K562 (cell line): ENCODE results near the gene GPR162. TPM values are rescaled to one million over a fixed set of nuclear protein-coding genes. Genes with fewer than 3 reads are reported as not detected.

Experiments used
- ATAC-seq: fragments of 200-7000 bp; cut with Tn5 transposase; 3 replicates; pipeline ENCODE4 v1.9.1; 2020; ENCODE audit warnings: moderate library complexity
- BruUV-seq: library from RNA; stranded (reverse); fragments of 400-500 nt; replicated peaks from 2 replicates; lab custom pipeline; 2021; lab: Mats Ljungman, UMichigan
- CTCF ChIA-PET: fragments of 300-600 bp; formaldehyde crosslinking; extraction: SDS; loops from one replicate; lab custom pipeline; 2021; ENCODE audit warnings: low intra/inter-chr PET ratio; lab: Yijun Ruan, JAX
- POLR2A ChIA-PET: fragments of 300-600, 350-650 bp; sonication (Branson Sonifier 250); formaldehyde crosslinking; extraction: SDS; loops from one replicate; lab custom pipeline; 2021; ENCODE audit warnings: antibody characterized with exemption, inconsistent platforms; lab: Yijun Ruan, JAX
- DNase-seq, 4 experiments: peaks; one replicate each; pipeline versions ENCODE4 v3.0.0 to v3.0.0-alpha.2; 2011 to 2018; ENCODE audit warnings: low spot score in 3 of 4, mixed read lengths in 3 of 4; ENCODE audit errors: extremely low read depth in 1 of 4
- FAIRE-seq: peaks from 2 replicates; lab custom pipeline; 2011; peaks lifted over from hg19 to GRCh38; lab: Jason Lieb, UNC
- H2AFZ ChIP-seq: 2 replicates; pipeline ENCODE4 v1.6.0; 2011; ENCODE audit warnings: low read depth, low read length, control low read depth, inconsistent platforms
- H3K27ac ChIP-seq: fragments of 200-600 bp; 3 replicates; pipeline ENCODE4 v1.8.0; 2011; ENCODE audit warnings: low read depth, mild to moderate bottlenecking, control low read depth, inconsistent platforms, low read length, moderate library complexity, mixed read lengths; ENCODE audit errors: extremely low read depth
- H3K27me3 ChIP-seq, 2 experiments: fragments of 300-600 bp in 1 of 2; 2 replicates in 1 of 2; 3 replicates in 1 of 2; pipeline versions ENCODE4 v1.6.0 to v1.8.0; 2011; ENCODE audit warnings: inconsistent platforms in 2 of 2, low read length in 2 of 2, mild to moderate bottlenecking in 1 of 2, mixed read lengths in 1 of 2, moderate library complexity in 1 of 2; ENCODE audit not compliant: control insufficient read depth in 2 of 2, insufficient read depth in 2 of 2
- H3K36me3 ChIP-seq: fragments of 300-600 bp; 3 replicates; pipeline ENCODE4 v1.8.0; 2011; ENCODE audit warnings: mild to moderate bottlenecking, low read length, inconsistent platforms; ENCODE audit not compliant: control insufficient read depth, insufficient read depth
- H3K4me1 ChIP-seq, 2 experiments: fragments of 200-600 bp in 1 of 2; replicated peaks in 1 of 2; 2 replicates in 1 of 2; 3 replicates in 1 of 2; pipeline versions ENCODE4 v1.5.1 to v1.8.0; 2011; ENCODE audit warnings: inconsistent platforms in 2 of 2, low read length in 2 of 2, mild to moderate bottlenecking in 1 of 2, mixed read lengths in 1 of 2, moderate library complexity in 1 of 2; ENCODE audit not compliant: control insufficient read depth in 2 of 2, insufficient read depth in 2 of 2
- H3K4me2 ChIP-seq: 2 replicates; pipeline ENCODE4 v1.6.1; 2011; ENCODE audit warnings: low read length, control low read depth, inconsistent platforms, mixed read lengths; ENCODE audit not compliant: insufficient read depth
- H3K4me3 ChIP-seq: fragments of 200-600 bp; sonication (generic), shearing (Covaris generic); 2 replicates; pipeline ENCODE4 v1.5.1; 2016; ENCODE audit warnings: control low read depth, inconsistent platforms
- H3K79me2 ChIP-seq: fragments of 200-600 bp; 3 replicates; pipeline ENCODE4 v1.8.0; 2011; ENCODE audit warnings: low read length, inconsistent platforms; ENCODE audit not compliant: control insufficient read depth, insufficient read depth
- H3K9ac ChIP-seq, 2 experiments: 2 replicates each; pipeline versions ENCODE4 v1.6.0 to v1.6.1; 2011; ENCODE audit warnings: low read depth in 2 of 2, low read length in 2 of 2, control low read depth in 1 of 2, inconsistent platforms in 1 of 2, mild to moderate bottlenecking in 1 of 2, mixed read lengths in 1 of 2; ENCODE audit not compliant: insufficient read depth in 1 of 2
- H3K9me1 ChIP-seq: one replicate; pipeline ENCODE4 v1.6.0; 2011; ENCODE audit warnings: inconsistent platforms, mild to moderate bottlenecking, low read length, moderate library complexity; ENCODE audit not compliant: control insufficient read depth, insufficient read depth
- H3K9me3 ChIP-seq: replicated peaks from 2 replicates; pipeline ENCODE4 v1.5.1; 2011; ENCODE audit warnings: low read depth, low read length, inconsistent platforms; ENCODE audit not compliant: control insufficient read depth, insufficient read depth
- H4K20me1 ChIP-seq: replicated peaks from 2 replicates; pipeline ENCODE4 v1.6.1; 2011; ENCODE audit warnings: low read length, inconsistent platforms, mixed read lengths; ENCODE audit not compliant: control insufficient read depth, insufficient read depth
- ATF3 ChIP-seq, 2 experiments: fragments of 450-650 bp in 1 of 2; sonication (generic) in 1 of 2; formaldehyde crosslinking in 1 of 2; IDR thresholded peaks in 1 of 2; conservative IDR thresholded peaks in 1 of 2; 2 replicates each; pipeline versions ENCODE4 v1.6.1 to v1.8.1; 2016 to 2023; ENCODE audit warnings: mild to moderate bottlenecking in 2 of 2, moderate library complexity in 2 of 2, inconsistent platforms in 1 of 2, missing genetic modification reagents in 1 of 2
- POLR2G ChIP-seq: fragments of 200-400 bp; formaldehyde crosslinking; IDR thresholded peaks from 2 replicates; pipeline ENCODE4 v1.6.1; 2017; ENCODE audit warnings: low read depth, mild to moderate bottlenecking, antibody characterized with exemption, low read length, moderate library complexity
- ZNF785 ChIP-seq: fragments of 250-450 bp; sonication (Bioruptor Pico); IDR thresholded peaks from 2 replicates; pipeline ENCODE4 v1.4.0; 2020; ENCODE audit warnings: mild to moderate bottlenecking
- WGBS: fragments of 100-300 bp; shearing (Covaris generic); methylation state at CpG from one replicate; pipeline ENCODE4 v1.1.6; 2016; ENCODE audit warnings: low coverage, mixed read lengths; ENCODE audit not compliant: insufficient coverage; ENCODE audit errors: missing lambda C conversion rate; 5-methylcytosine and 5-hydroxymethylcytosine counted together
- in situ Hi-C: fragments of 300-500 bp; cut with MboI; formaldehyde crosslinking; loops from 4 replicates; pipeline ENCODE4 v1.15.0; 2018; ENCODE audit warnings: inconsistent platforms, mixed read lengths
- intact Hi-C: fragments of 100-400 bp; cut with micrococcal nuclease; formaldehyde crosslinking; loops from 2 replicates; pipeline ENCODE4 v1.14.2; 2022
- polyA plus RNA-seq, 8 experiments: library from polyadenylated mRNA; depleted of rRNA in 4 of 8; stranded (reverse) in 5 of 8; unstranded in 3 of 8; fragments of >200 nt; fragmentation: Nextera tagmentation in 2 of 8; fragmentation: Illumina TruSeq in 1 of 8; extraction: Ambion mirVana in 2 of 8; extraction: Trizol in 1 of 8; gene quantifications; 2 replicates each; pipeline versions ENCODE4 v1.2.1 to v1.2.3, GENCODE V29; 2011 to 2014; ENCODE audit warnings: inconsistent platforms in 1 of 8, missing spikeins in 1 of 8
- total RNA-seq, 7 experiments: library from RNA; depleted of rRNA in 6 of 7; stranded (reverse); fragments of >200 nt in 6 of 7; fragmentation: Illumina TruSeq in 2 of 7; extraction: Trizol in 2 of 7; gene quantifications; 2 replicates each; pipeline versions ENCODE4 v1.2.1 to v1.2.3, GENCODE V29; 2011 to 2021; ENCODE audit warnings: low replicate concordance in 1 of 7

Gene GPR162
- total and polyA plus RNA-seq, 9 of the 15 experiments (the other 6 are each of a cell fraction or from before 2014, with no cell fraction given) = 0.65 to 1.8 (median 1.1) TPM; not detected in 2

GRCh38 chr12:6823182-6824084 lies 1.8 kb downstream of the GPR162 start (continued):
- TF ChIP-seq ATF3 (IDR thresholded peaks at IDR 0.05) (no peak), ATF3 (CRISPR knock-in tag; conservative IDR thresholded peaks at IDR 0.05) (no peak)
- TF ChIP-seq, all 486 proteins: peak for 0

GRCh38 chr12:6824085-6824775 lies 2.6 kb downstream of the GPR162 start:
- FAIRE-seq (no peak), ATAC-seq (no peak), DNase-seq (no peak)
- Histone ChIP-seq H3K9me3 (no peaks in the 10 kb centered on the region), H4K20me1 (no peaks in the 10 kb centered on the region), H3K27me3 (peaks cover 0 to 4% of the 10 kb centered on the region in 2 experiments; a peak in 2 of 5 replicates), H3K4me2 (no peak overlapping the region), H2AFZ (no peak overlapping the region), H3K9ac (no peak overlapping the region; a peak in 1 of 4 replicates), H3K36me3 (no peaks in the 10 kb centered on the region), H3K4me3 (no peak overlapping the region), H3K27ac (no peak overlapping the region), H3K79me2 (peaks cover 13% of the 10 kb centered on the region), H3K4me1 (peaks cover 14 to 47% of the 10 kb centered on the region in 2 experiments; a peak in 4 of 5 replicates), H3K9me1 (no peaks in the 10 kb centered on the region)
- TF ChIP-seq ZNF785 (CRISPR knock-in tag) = no peak
- peak; percentile 28; the same call in 1 of the 2 replicates for TF ChIP-seq POLR2G
- POLR2A ChIA-PET = interaction anchor here (0.5 to 1.0 kb wide), 4 partner anchors 9 to 221 kb away, joined by 3 to 5 read pairs (median 3); no protein-coding TSS in a partner anchor
- 39% methylated on average over 18 of the region's 37 CpGs for WGBS
- CTCF ChIA-PET = no interaction called here
- intact Hi-C loops = loop anchor here (10.0 kb wide), 2 partner anchors 209 to 269 kb away; partner anchors contain the start of gene IFFO1
- no TSS peak for BruUV-seq
- in situ Hi-C loops = no loop called here
